SK-N-SH treated with all-trans-retinoic acid at 6 μM for 48 hours (cell line): ENCODE results near the gene AOPEP.

ENCODE experiments used
- ATAC-seq: fragments of 200-7000 bp; cut with Tn5 transposase; 3 replicates; pipeline ENCODE4 v1.9.1; 2020; ENCODE audit warnings: mild to moderate bottlenecking, moderate library complexity
- ARNTL ChIP-seq: fragments of 450-650 bp; formaldehyde crosslinking; IDR thresholded peaks from 2 replicates; pipeline ENCODE4 v1.5.0; 2020; ENCODE audit warnings: low read depth, mild to moderate bottlenecking, moderate library complexity, borderline replicate concordance
- BACH2 ChIP-seq: fragments of 250-450 bp; sonication (Bioruptor Pico); IDR thresholded peaks from 2 replicates; pipeline ENCODE4 v1.9.0; 2021; ENCODE audit warnings: mild to moderate bottlenecking, borderline replicate concordance
- CREB5 ChIP-seq: fragments of 250-450 bp; sonication (Bioruptor Pico); IDR thresholded peaks from 2 replicates; pipeline ENCODE4 v1.5.1; 2020; ENCODE audit warnings: low read depth, mild to moderate bottlenecking, moderate library complexity
- CSDC2 ChIP-seq: fragments of 250-450 bp; sonication (Bioruptor Pico); IDR thresholded peaks from 2 replicates; pipeline ENCODE4 v1.5.0; 2020; ENCODE audit warnings: mild to moderate bottlenecking, moderate library complexity
- ESRRG ChIP-seq: fragments of 250-450 bp; sonication (Bioruptor Pico); IDR thresholded peaks from 2 replicates; pipeline ENCODE4 v1.6.1; 2021; ENCODE audit warnings: mild to moderate bottlenecking
- GLIS3 ChIP-seq: fragments of 250-450 bp; sonication (Bioruptor Pico); IDR thresholded peaks from 2 replicates; pipeline ENCODE4 v1.5.0; 2020; ENCODE audit warnings: mild to moderate bottlenecking, moderate library complexity
- ISL1 ChIP-seq: fragments of 250-450 bp; sonication (Bioruptor Pico); IDR thresholded peaks from 2 replicates; pipeline ENCODE4 v2.1.2; 2022; ENCODE audit warnings: mild to moderate bottlenecking, moderate library complexity
- OSR1 ChIP-seq: fragments of 250-450 bp; sonication (Bioruptor Pico); IDR thresholded peaks from 2 replicates; pipeline ENCODE4 v1.8.0; 2022; ENCODE audit warnings: moderate library complexity, mild to moderate bottlenecking, inconsistent platforms
- PATZ1 ChIP-seq: fragments of 250-450 bp; sonication (Bioruptor Pico); IDR thresholded peaks from 2 replicates; pipeline ENCODE4 v1.8.0; 2020; ENCODE audit warnings: mild to moderate bottlenecking, moderate library complexity, borderline replicate concordance
- POU6F1 ChIP-seq: fragments of 250-450 bp; sonication (Bioruptor Pico); IDR thresholded peaks from 2 replicates; pipeline ENCODE4 v1.8.0; 2021; ENCODE audit warnings: low read depth, mild to moderate bottlenecking, moderate library complexity, borderline replicate concordance
- PPARA ChIP-seq: fragments of 250-450 bp; sonication (Bioruptor Pico); IDR thresholded peaks from 2 replicates; pipeline ENCODE4 v1.5.0; 2020; ENCODE audit warnings: mild to moderate bottlenecking, borderline replicate concordance
- SNAI2 ChIP-seq: fragments of 250-450 bp; sonication (Bioruptor Pico); IDR thresholded peaks from 2 replicates; pipeline ENCODE4 v1.5.0; 2020; ENCODE audit warnings: mild to moderate bottlenecking, moderate library complexity
- TCF4 ChIP-seq: fragments of 250-450 bp; sonication (Bioruptor Pico); IDR thresholded peaks from 2 replicates; pipeline ENCODE4 v1.8.0; 2021; ENCODE audit warnings: mild to moderate bottlenecking, moderate library complexity, borderline replicate concordance
- TOX ChIP-seq: fragments of 250-450 bp; sonication (Bioruptor Pico); IDR thresholded peaks from 2 replicates; pipeline ENCODE4 v1.8.0; 2021; ENCODE audit warnings: mild to moderate bottlenecking, moderate library complexity, borderline replicate concordance
- ZC3H10 ChIP-seq: fragments of 250-450 bp; sonication (Bioruptor Pico); IDR thresholded peaks from 2 replicates; pipeline ENCODE4 v1.5.1; 2021; ENCODE audit warnings: mild to moderate bottlenecking, moderate library complexity
- ZFP30 ChIP-seq: fragments of 450-650 bp; formaldehyde crosslinking; IDR thresholded peaks from 2 replicates; pipeline ENCODE4 v1.5.0; 2022; ENCODE audit warnings: mild to moderate bottlenecking, moderate library complexity
- ZNF565 ChIP-seq: fragments of 450-650 bp; formaldehyde crosslinking; conservative IDR thresholded peaks from 2 replicates; pipeline ENCODE4 v1.5.0; 2020; ENCODE audit warnings: low read depth, mild to moderate bottlenecking, moderate library complexity
- ZNF70 ChIP-seq: fragments of 450-650 bp; formaldehyde crosslinking; IDR thresholded peaks from 2 replicates; pipeline ENCODE4 v1.5.0; 2020; ENCODE audit warnings: mild to moderate bottlenecking, moderate library complexity
- ZNF8 ChIP-seq: fragments of 450-650 bp; formaldehyde crosslinking; IDR thresholded peaks from 2 replicates; pipeline ENCODE4 v1.5.0; 2020; ENCODE audit warnings: mild to moderate bottlenecking, moderate library complexity
- TF ChIP-seq, protein P1 (sequence below): fragments of 250-450 bp; sonication (Bioruptor Pico); IDR thresholded peaks from 2 replicates; pipeline ENCODE4 v1.5.1; 2021; ENCODE audit warnings: mild to moderate bottlenecking, moderate library complexity
- TF ChIP-seq, protein P2 (sequence below): fragments of 250-450 bp; sonication (Bioruptor Pico); IDR thresholded peaks from 2 replicates; pipeline ENCODE4 v1.5.0; 2020; ENCODE audit warnings: mild to moderate bottlenecking, moderate library complexity

Gene AOPEP

DNA sequence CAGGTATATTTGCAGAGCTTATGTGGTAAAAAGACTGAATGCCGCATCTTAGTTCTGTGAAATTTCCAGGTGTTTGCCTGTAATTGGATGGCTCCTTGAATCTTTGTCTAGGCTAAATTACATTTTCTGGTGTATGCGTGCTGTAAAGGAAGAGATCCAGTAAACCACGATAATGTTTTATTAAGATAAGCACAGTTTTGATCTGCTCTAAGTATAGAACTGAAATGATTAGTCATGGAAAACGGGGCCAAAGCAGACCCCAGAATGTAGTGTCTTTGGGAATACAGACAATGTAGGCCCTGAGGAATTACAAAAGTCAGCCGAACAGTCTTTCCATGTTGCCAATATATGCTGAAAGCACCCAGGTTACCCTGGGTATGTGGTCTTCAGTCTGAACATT, 333.7 kb downstream of the AOPEP start:
- no peak for TF ChIP-seq GLIS3 (CRISPR knock-in tag)
- no peak for TF ChIP-seq ZNF8 (CRISPR knock-in tag)
- TF ChIP-seq, protein P1, sequence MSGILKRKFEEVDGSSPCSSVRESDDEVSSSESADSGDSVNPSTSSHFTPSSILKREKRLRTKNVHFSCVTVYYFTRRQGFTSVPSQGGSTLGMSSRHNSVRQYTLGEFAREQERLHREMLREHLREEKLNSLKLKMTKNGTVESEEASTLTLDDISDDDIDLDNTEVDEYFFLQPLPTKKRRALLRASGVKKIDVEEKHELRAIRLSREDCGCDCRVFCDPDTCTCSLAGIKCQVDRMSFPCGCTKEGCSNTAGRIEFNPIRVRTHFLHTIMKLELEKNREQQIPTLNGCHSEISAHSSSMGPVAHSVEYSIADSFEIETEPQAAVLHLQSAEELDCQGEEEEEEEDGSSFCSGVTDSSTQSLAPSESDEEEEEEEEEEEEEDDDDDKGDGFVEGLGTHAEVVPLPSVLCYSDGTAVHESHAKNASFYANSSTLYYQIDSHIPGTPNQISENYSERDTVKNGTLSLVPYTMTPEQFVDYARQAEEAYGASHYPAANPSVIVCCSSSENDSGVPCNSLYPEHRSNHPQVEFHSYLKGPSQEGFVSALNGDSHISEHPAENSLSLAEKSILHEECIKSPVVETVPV (CRISPR knock-in tag) = no peak
- TF ChIP-seq ZFP30 (CRISPR knock-in tag) = no peak
- TF ChIP-seq TOX (CRISPR knock-in tag) = no peak
- TF ChIP-seq ZNF565 = no peak
- no peak for TF ChIP-seq BACH2 (CRISPR knock-in tag)
- TF ChIP-seq ESRRG (CRISPR knock-in tag) = no peak
- no peak for TF ChIP-seq CSDC2 (CRISPR knock-in tag)
- no peak for TF ChIP-seq ISL1 (CRISPR knock-in tag)
- no peak for TF ChIP-seq PATZ1
- TF ChIP-seq ZNF70 = no peak
- TF ChIP-seq, protein P2, sequence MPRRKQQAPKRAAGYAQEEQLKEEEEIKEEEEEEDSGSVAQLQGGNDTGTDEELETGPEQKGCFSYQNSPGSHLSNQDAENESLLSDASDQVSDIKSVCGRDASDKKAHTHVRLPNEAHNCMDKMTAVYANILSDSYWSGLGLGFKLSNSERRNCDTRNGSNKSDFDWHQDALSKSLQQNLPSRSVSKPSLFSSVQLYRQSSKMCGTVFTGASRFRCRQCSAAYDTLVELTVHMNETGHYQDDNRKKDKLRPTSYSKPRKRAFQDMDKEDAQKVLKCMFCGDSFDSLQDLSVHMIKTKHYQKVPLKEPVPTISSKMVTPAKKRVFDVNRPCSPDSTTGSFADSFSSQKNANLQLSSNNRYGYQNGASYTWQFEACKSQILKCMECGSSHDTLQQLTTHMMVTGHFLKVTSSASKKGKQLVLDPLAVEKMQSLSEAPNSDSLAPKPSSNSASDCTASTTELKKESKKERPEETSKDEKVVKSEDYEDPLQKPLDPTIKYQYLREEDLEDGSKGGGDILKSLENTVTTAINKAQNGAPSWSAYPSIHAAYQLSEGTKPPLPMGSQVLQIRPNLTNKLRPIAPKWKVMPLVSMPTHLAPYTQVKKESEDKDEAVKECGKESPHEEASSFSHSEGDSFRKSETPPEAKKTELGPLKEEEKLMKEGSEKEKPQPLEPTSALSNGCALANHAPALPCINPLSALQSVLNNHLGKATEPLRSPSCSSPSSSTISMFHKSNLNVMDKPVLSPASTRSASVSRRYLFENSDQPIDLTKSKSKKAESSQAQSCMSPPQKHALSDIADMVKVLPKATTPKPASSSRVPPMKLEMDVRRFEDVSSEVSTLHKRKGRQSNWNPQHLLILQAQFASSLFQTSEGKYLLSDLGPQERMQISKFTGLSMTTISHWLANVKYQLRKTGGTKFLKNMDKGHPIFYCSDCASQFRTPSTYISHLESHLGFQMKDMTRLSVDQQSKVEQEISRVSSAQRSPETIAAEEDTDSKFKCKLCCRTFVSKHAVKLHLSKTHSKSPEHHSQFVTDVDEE (CRISPR knock-in tag) = no peak
- TF ChIP-seq ARNTL (CRISPR knock-in tag) = no peak
- no peak for TF ChIP-seq PPARA (CRISPR knock-in tag)
- no peak for TF ChIP-seq OSR1 (CRISPR knock-in tag)
- no peak for TF ChIP-seq CREB5 (CRISPR knock-in tag)
- no peak for ATAC-seq

DNA sequence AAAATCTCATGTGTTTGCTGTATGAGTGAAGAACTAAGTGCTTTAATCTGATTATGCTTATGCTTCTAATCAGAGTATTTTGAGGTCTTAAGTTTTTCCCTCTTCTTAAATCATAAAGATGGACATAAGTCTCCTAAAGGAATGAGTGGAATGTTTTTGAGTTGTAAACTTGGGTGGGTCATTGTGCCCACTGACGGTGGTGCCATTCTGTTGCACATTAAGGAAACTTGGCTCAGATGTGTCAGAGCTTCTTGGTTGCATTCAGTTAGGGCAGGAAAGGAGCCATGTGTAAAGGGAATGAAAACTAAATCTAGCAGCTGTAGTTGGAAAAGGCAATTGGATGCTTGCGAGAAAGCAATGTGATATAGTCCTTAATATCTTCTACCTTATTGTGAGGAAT, 334.4 kb downstream of the AOPEP start:
- no peak for ATAC-seq
- no peak for TF ChIP-seq POU6F1 (CRISPR knock-in tag)
- TF ChIP-seq TCF4 (CRISPR knock-in tag) = no peak
- TF ChIP-seq TOX (CRISPR knock-in tag) = no peak
- no peak for TF ChIP-seq ZFP30 (CRISPR knock-in tag)
- TF ChIP-seq ZC3H10 (CRISPR knock-in tag) = no peak
- no peak for TF ChIP-seq SNAI2 (CRISPR knock-in tag)
- no peak for TF ChIP-seq ZNF70
- TF ChIP-seq, protein P2 (CRISPR knock-in tag) = no peak
- no peak for TF ChIP-seq BACH2 (CRISPR knock-in tag)
- no peak for TF ChIP-seq ZNF8 (CRISPR knock-in tag)
- no peak for TF ChIP-seq GLIS3 (CRISPR knock-in tag)
- no peak for TF ChIP-seq PATZ1
- no peak for TF ChIP-seq ISL1 (CRISPR knock-in tag)
- TF ChIP-seq ZNF565 = no peak
